ENCODE results near the gene NR4A2. TPM values are rescaled to one million over a fixed set of nuclear protein-coding genes. Genes with fewer than 3 reads are reported as not detected.

NR4A2 gene
- total RNA-seq, 1 donor from 2014 or later = 1.4 TPM

DNA sequence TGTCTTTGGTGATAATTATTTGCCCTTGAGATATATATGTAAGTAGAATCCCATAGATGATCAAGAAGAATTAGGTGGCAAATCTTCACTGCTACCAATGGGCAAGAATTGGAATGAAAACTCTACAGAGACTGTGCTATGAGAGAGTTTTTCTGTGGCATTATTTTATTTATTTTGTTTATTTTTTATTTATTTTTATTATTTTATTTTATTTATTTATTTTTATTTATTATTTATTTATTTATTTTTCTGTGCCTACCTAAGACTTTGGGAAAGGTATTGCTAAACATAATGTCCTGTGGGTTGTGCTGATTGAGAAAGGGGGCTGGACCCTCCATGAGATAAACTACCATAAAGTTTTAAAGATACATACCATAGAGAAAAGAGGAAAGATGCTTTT, 16.6 kb upstream of the NR4A2 start:
- no peak overlapping the region for H3K4me3 Mint-ChIP-seq (ENCODE audit: unreplicated experiment)
- no peaks in the 10 kb centered on the region for H3K9me3 Mint-ChIP-seq (ENCODE audit: unreplicated experiment)
- TF ChIP-seq, protein P1, sequence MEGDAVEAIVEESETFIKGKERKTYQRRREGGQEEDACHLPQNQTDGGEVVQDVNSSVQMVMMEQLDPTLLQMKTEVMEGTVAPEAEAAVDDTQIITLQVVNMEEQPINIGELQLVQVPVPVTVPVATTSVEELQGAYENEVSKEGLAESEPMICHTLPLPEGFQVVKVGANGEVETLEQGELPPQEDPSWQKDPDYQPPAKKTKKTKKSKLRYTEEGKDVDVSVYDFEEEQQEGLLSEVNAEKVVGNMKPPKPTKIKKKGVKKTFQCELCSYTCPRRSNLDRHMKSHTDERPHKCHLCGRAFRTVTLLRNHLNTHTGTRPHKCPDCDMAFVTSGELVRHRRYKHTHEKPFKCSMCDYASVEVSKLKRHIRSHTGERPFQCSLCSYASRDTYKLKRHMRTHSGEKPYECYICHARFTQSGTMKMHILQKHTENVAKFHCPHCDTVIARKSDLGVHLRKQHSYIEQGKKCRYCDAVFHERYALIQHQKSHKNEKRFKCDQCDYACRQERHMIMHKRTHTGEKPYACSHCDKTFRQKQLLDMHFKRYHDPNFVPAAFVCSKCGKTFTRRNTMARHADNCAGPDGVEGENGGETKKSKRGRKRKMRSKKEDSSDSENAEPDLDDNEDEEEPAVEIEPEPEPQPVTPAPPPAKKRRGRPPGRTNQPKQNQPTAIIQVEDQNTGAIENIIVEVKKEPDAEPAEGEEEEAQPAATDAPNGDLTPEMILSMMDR (IDR thresholded peaks at IDR 0.05) = no peak
- no peak overlapping the region for H3K27ac Mint-ChIP-seq (ENCODE audit: unreplicated experiment)
- no peaks in the 10 kb centered on the region for H3K4me1 Mint-ChIP-seq (ENCODE audit: unreplicated experiment)
- H3K27me3 Mint-ChIP-seq (ENCODE audit: unreplicated experiment) = peaks cover 3% of the 10 kb centered on the region
- H3K36me3 Mint-ChIP-seq (ENCODE audit: unreplicated experiment) = no peaks in the 10 kb centered on the region
- DNase-seq (ENCODE audit: extremely low spot score, unreplicated experiment) = no peak

DNA sequence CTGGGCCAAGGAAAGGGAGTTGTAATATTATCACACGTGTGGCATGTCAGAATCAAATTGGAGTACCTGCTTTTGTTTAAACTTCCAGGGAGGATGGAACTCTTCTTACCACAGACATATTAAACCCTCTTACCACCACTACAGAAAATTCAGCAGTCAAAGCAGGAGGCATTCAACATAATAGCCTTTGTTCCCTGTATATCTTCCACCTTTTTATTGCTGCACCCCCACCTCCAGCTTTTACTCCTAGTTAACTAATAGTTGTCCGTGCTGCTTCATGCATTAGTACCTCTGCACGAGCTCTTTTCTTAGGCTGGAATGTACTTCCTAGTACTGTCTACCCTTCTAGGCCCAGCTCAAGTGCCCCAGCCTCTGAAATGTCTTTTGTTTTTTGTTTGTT, 14.9 kb upstream of the NR4A2 start:
- H3K36me3 Mint-ChIP-seq (ENCODE audit: unreplicated experiment) = no peaks in the 10 kb centered on the region
- H3K4me3 Mint-ChIP-seq (ENCODE audit: unreplicated experiment) = no peak overlapping the region
- H3K9me3 Mint-ChIP-seq (ENCODE audit: unreplicated experiment) = no peaks in the 10 kb centered on the region
- H3K4me1 Mint-ChIP-seq (ENCODE audit: unreplicated experiment) = no peaks in the 10 kb centered on the region
- TF ChIP-seq, protein P1 (IDR thresholded peaks at IDR 0.05) = no peak
- DNase-seq (ENCODE audit: extremely low spot score, unreplicated experiment) = no peak
- H3K27me3 Mint-ChIP-seq (ENCODE audit: unreplicated experiment) = no peaks in the 10 kb centered on the region
- no peak overlapping the region for H3K27ac Mint-ChIP-seq (ENCODE audit: unreplicated experiment)

GRCh38 chr2:156346731-156347130, 14.2 kb upstream of the NR4A2 start:
- H3K9me3 Mint-ChIP-seq (ENCODE audit: unreplicated experiment) = no peaks in the 10 kb centered on the region
- no peaks in the 10 kb centered on the region for H3K4me1 Mint-ChIP-seq (ENCODE audit: unreplicated experiment)
- H3K4me3 Mint-ChIP-seq (ENCODE audit: unreplicated experiment) = no peak overlapping the region
- DNase-seq (ENCODE audit: extremely low spot score, unreplicated experiment) = no peak
- H3K27ac Mint-ChIP-seq (ENCODE audit: unreplicated experiment) = no peak overlapping the region
- TF ChIP-seq, protein P1 (IDR thresholded peaks at IDR 0.05) = no peak
- no peaks in the 10 kb centered on the region for H3K36me3 Mint-ChIP-seq (ENCODE audit: unreplicated experiment)
- no peaks in the 10 kb centered on the region for H3K27me3 Mint-ChIP-seq (ENCODE audit: unreplicated experiment)

- TF ChIP-seq, protein P1 (IDR thresholded peaks at IDR 0.05) = no peak
- Mint-ChIP-seq H3K27ac (ENCODE audit: unreplicated experiment) (no peak overlapping the region), H3K4me3 (ENCODE audit: unreplicated experiment) (no peak overlapping the region), H3K27me3 (ENCODE audit: unreplicated experiment) (no peaks in the 10 kb centered on the region), H3K9me3 (ENCODE audit: unreplicated experiment) (no peaks in the 10 kb centered on the region), H3K36me3 (ENCODE audit: unreplicated experiment) (no peaks in the 10 kb centered on the region), H3K4me1 (ENCODE audit: unreplicated experiment) (peaks cover 8% of the 10 kb centered on the region)
- DNase-seq (ENCODE audit: extremely low spot score, unreplicated experiment) = no peak
Measured at GRCh38 chr2:156345582-156345981, 13.1 kb upstream of the NR4A2 start.

DNA sequence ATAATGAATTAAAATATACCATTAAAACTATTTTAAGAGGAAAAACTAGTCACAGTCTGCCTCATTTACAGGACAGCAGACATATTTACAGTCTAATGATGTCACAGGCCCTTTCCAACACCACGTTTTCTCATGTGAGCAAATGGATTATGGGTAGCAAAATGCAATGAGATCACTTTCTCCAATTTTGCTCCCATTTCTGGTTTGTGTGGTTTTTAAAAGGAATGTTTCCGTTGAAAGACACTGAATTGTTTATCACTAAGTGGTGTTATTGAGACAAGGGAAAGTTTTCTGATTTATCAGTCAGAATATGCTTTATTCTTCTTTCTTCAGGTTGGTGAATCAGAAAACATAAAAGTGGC, 11.4 kb upstream of the NR4A2 start:
- Mint-ChIP-seq H3K27ac (ENCODE audit: unreplicated experiment) (no peak overlapping the region), H3K36me3 (ENCODE audit: unreplicated experiment) (no peaks in the 10 kb centered on the region), H3K4me3 (ENCODE audit: unreplicated experiment) (no peak overlapping the region), H3K4me1 (ENCODE audit: unreplicated experiment) (peaks cover 8% of the 10 kb centered on the region), H3K27me3 (ENCODE audit: unreplicated experiment) (no peaks in the 10 kb centered on the region), H3K9me3 (ENCODE audit: unreplicated experiment) (no peaks in the 10 kb centered on the region)
- no peak for DNase-seq (ENCODE audit: extremely low spot score, unreplicated experiment)
- TF ChIP-seq, protein P1 (IDR thresholded peaks at IDR 0.05) = no peak
